ENCODE data around the gene POLR1A. TPM values are rescaled to one million over a fixed set of nuclear protein-coding genes. Genes with fewer than 3 reads are reported as not detected.

POLR1A gene
- total RNA-seq, 4 donors from 2014 or later: 20.1 to 31.7 (median 29.4) TPM

DNA sequence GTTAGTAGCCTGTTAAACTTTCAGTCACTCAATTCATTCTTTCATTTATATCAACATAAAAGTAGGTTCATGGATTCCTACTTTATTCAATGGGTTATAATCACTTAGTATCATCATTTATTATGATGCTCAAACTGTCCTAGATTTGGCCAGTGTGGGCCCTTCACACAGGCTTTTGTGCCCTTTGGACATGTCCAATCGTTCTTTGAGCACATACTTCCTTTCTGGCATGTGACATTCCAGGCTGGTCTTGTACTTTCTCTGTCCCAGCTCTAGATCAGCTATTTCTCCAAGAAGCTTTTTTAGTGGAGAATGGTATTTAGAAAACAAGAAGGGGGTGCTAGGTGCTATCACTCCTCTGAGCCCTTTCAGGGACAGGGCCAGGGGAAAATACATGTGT, 11.5 kb downstream of the POLR1A start:
- Histone ChIP-seq H3K27me3 (no peaks in the 10 kb centered on the region), H3K4me1 (peaks cover 0 to 11% of the 10 kb centered on the region in 2 donors), H3K4me3 (no peak overlapping the region), H3K9me3 (no peaks in the 10 kb centered on the region), H3K27ac (no peak overlapping the region), H3K36me3 (peaks cover 3 to 50% of the 10 kb centered on the region in 2 donors)
- ATAC-seq (no peak), DNase-seq (no peak)
- TF ChIP-seq, protein P1, sequence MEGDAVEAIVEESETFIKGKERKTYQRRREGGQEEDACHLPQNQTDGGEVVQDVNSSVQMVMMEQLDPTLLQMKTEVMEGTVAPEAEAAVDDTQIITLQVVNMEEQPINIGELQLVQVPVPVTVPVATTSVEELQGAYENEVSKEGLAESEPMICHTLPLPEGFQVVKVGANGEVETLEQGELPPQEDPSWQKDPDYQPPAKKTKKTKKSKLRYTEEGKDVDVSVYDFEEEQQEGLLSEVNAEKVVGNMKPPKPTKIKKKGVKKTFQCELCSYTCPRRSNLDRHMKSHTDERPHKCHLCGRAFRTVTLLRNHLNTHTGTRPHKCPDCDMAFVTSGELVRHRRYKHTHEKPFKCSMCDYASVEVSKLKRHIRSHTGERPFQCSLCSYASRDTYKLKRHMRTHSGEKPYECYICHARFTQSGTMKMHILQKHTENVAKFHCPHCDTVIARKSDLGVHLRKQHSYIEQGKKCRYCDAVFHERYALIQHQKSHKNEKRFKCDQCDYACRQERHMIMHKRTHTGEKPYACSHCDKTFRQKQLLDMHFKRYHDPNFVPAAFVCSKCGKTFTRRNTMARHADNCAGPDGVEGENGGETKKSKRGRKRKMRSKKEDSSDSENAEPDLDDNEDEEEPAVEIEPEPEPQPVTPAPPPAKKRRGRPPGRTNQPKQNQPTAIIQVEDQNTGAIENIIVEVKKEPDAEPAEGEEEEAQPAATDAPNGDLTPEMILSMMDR (IDR thresholded peaks at IDR 0.05 in 4 of 5, conservative IDR thresholded peaks at IDR 0.05 in 1 of 5): no peak
- TF ChIP-seq POLR2A (IDR thresholded peaks at IDR 0.05): no peak
- intact Hi-C loops (cut with DNase I; ENCODE audit: low total_unique reads): no loop called here
- in situ Hi-C loops (cut with MboI; ENCODE audit: low sequenced_read_pairs in 4 of 4): loop anchor here in 3 of 4 donors (25.0 kb wide), 1 partner anchor 457 kb away; no protein-coding TSS in a partner anchor

DNA sequence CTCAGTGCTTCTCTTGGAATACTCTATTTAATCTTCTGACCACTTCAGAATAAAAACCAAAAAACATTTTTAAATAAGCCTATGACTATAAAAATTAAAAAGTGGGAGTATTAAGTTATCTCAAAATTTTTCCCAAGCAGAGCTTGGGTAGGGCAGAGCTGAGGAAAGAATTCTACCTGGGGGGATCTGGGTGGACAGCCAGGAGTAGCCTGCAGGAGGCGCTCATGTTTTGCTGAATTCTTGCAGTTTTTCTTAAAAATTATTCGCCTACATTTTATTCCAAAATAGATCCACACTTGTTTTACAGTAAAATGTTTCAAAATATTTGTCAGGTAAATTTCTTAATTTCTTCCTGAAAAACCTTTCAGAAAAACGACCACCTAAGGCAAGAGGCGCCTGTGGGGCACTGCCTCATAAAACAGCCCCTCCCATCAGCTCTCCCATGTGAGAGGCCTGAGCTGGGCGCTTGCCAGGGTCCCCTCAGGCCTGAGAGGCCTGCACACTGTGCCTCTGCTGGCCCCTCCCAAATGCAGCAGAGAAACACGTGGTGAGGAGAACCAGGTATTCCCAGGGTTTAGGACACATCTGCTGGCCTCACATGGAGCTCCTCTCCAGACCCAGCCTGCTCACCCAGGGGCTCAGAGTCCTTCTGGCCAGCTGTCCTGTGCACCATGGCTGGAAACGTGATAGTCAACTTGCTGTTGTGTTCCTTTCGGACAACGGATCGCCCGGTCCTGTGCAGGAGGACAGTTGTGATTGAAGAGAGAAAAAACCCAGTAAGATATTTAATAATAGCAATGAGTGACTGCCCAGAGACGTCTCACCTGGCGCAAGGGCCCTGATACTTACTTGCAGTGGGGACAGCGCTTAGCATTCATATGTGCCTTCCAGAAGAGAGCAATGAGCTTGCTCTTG, 17.5 kb downstream of the POLR1A start:
- H3K4me1 ChIP-seq: no peaks in the 10 kb centered on the region
- H3K4me3 ChIP-seq: no peak overlapping the region
- no peaks in the 10 kb centered on the region for H3K27me3 ChIP-seq
- ATAC-seq: peak in 1 of 2 donors; percentile 27
- no peak for DNase-seq
- TF ChIP-seq, protein P1 (IDR thresholded peaks at IDR 0.05 in 4 of 5, conservative IDR thresholded peaks at IDR 0.05 in 1 of 5): no peak
- no peak for TF ChIP-seq POLR2A (IDR thresholded peaks at IDR 0.05)
- in situ Hi-C loops (cut with MboI; ENCODE audit: low sequenced_read_pairs in 4 of 4): loop anchor here (10.0 to 25.0 kb wide), 2 partner anchors 451 to 463 kb away; no protein-coding TSS in a partner anchor
- H3K36me3 ChIP-seq: peaks cover 12 to 36% of the 10 kb centered on the region in 2 donors
- intact Hi-C loops (cut with DNase I; ENCODE audit: low total_unique reads): no loop called here
- no peak overlapping the region for H3K27ac ChIP-seq
- H3K9me3 ChIP-seq: no peaks in the 10 kb centered on the region

DNA sequence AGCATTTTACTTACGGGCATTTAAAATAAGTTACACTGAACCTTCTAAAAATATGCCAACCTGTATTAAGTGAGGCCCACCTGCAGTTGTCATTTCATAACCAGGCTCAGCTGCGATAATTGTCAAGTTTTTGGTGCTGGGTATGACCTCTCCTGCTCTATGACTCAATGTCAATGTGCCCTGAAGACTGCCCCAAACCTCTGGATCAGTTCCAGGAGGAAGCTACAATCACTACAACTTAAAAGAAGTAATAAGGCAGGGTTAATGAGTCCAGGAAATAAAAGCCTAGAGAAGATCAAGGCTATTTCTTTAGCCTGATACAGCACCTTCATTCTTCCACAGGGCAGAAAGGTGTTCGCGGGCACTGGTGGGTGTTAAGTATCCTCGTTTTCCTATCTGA, 22.9 kb downstream of the POLR1A start:
- ATAC-seq (no peak), DNase-seq (no peak)
- H3K4me1 ChIP-seq: peaks cover 18 to 19% of the 10 kb centered on the region in 2 donors
- no peak overlapping the region for H3K27ac ChIP-seq
- in situ Hi-C loops (cut with MboI; ENCODE audit: low sequenced_read_pairs in 4 of 4): loop anchor here (5.0 to 25.0 kb wide), 4 partner anchors 255 to 458 kb away; no protein-coding TSS in a partner anchor
- intact Hi-C loops (cut with DNase I; ENCODE audit: low total_unique reads): loop anchor here (5.0 kb wide), 1 partner anchor 355 kb away; no protein-coding TSS in a partner anchor
- no peaks in the 10 kb centered on the region for H3K27me3 ChIP-seq
- TF ChIP-seq POLR2A (IDR thresholded peaks at IDR 0.05): no peak
- TF ChIP-seq, protein P1 (IDR thresholded peaks at IDR 0.05 in 4 of 5, conservative IDR thresholded peaks at IDR 0.05 in 1 of 5): no peak
- H3K9me3 ChIP-seq: no peaks in the 10 kb centered on the region
- H3K4me3 ChIP-seq: no peak overlapping the region
- peaks cover 0 to 29% of the 10 kb centered on the region in 2 donors for H3K36me3 ChIP-seq

DNA sequence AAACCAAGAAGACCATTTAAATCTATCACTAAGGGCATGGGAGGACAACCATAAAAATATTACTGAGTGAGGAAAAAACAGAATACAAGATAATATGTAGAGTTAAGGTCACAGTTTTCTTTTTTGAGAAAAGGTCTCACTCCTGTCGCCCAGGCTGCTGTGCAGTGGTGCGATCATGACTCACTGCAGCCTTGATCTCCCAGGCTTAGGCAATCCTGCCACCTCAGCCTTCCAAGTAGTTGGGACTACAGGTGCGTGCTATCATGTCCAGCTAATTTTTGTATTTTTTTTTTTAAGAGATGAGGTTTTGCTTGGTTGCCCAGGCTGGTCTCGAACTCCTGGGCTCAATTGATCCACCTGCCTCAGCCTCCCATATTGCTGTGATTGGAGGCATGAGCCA, 24.0 kb downstream of the POLR1A start:
- ATAC-seq (no peak), DNase-seq (no peak)
- intact Hi-C loops (cut with DNase I; ENCODE audit: low total_unique reads) (loop anchor here (5.0 kb wide), 1 partner anchor 354 kb away; no protein-coding TSS in a partner anchor), in situ Hi-C loops (cut with MboI; ENCODE audit: low sequenced_read_pairs in 4 of 4) (loop anchor here (5.0 to 25.0 kb wide), 4 partner anchors 254 to 457 kb away; no protein-coding TSS in a partner anchor)
- no peaks in the 10 kb centered on the region for H3K27me3 ChIP-seq
- no peak overlapping the region for H3K4me3 ChIP-seq
- no peaks in the 10 kb centered on the region for H3K9me3 ChIP-seq
- peaks cover 0 to 29% of the 10 kb centered on the region in 2 donors for H3K36me3 ChIP-seq
- H3K4me1 ChIP-seq: peaks cover 18 to 19% of the 10 kb centered on the region in 2 donors
- no peak overlapping the region for H3K27ac ChIP-seq
- TF ChIP-seq, protein P1 (IDR thresholded peaks at IDR 0.05 in 4 of 5, conservative IDR thresholded peaks at IDR 0.05 in 1 of 5): no peak
- TF ChIP-seq POLR2A (IDR thresholded peaks at IDR 0.05): no peak

All from gastrocnemius medialis (tissue), 4 donors.